ENCODE results near the gene CGNL1. TPM values are rescaled to one million over a fixed set of nuclear protein-coding genes. Genes with fewer than 3 reads are reported as not detected.

The CGNL1 gene
- total RNA-seq, 1 experiment from 2014 or later = 34.6 TPM

GRCh38 chr15:57340682-57341259 lies 35.5 kb upstream of the CGNL1 start:
- TF ChIP-seq, protein P1, sequence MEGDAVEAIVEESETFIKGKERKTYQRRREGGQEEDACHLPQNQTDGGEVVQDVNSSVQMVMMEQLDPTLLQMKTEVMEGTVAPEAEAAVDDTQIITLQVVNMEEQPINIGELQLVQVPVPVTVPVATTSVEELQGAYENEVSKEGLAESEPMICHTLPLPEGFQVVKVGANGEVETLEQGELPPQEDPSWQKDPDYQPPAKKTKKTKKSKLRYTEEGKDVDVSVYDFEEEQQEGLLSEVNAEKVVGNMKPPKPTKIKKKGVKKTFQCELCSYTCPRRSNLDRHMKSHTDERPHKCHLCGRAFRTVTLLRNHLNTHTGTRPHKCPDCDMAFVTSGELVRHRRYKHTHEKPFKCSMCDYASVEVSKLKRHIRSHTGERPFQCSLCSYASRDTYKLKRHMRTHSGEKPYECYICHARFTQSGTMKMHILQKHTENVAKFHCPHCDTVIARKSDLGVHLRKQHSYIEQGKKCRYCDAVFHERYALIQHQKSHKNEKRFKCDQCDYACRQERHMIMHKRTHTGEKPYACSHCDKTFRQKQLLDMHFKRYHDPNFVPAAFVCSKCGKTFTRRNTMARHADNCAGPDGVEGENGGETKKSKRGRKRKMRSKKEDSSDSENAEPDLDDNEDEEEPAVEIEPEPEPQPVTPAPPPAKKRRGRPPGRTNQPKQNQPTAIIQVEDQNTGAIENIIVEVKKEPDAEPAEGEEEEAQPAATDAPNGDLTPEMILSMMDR (conservative IDR thresholded peaks at IDR 0.05) = peak; percentile 96; the same call in 2 of the 3 replicates
- Histone ChIP-seq H3K79me2 (ENCODE audit: insufficient read depth, low read length) (no peaks in the 10 kb centered on the region), H2AFZ (ENCODE audit: low read length) (no peak overlapping the region), H2BK5ac (ENCODE audit: insufficient read length, low read length) (no peak overlapping the region), H2BK20ac (ENCODE audit: low read depth, low read length, poor library complexity, severe bottlenecking) (no peak overlapping the region), H4K8ac (replicated peaks; ENCODE audit: insufficient read length, low read depth, low read length) (no peak overlapping the region), H3K56ac (ENCODE audit: insufficient read length, low read depth, low read length) (no peak overlapping the region), H4K91ac (ENCODE audit: insufficient read length, low read depth, low read length) (no peak overlapping the region), H3K79me1 (ENCODE audit: insufficient read depth, low read depth, low read length, poor library complexity, severe bottlenecking) (no peaks in the 10 kb centered on the region), H2AK5ac (ENCODE audit: insufficient read length, low read length) (no peak overlapping the region), H4K20me1 (ENCODE audit: control insufficient read depth, insufficient read depth, insufficient read length) (no peaks in the 10 kb centered on the region), H3K23me2 (ENCODE audit: insufficient read length, low read depth, low read length, poor library complexity, severe bottlenecking) (no peaks in the 10 kb centered on the region), H4K5ac (ENCODE audit: insufficient read length, low read depth, low read length) (no peak overlapping the region), H2BK15ac (ENCODE audit: low read depth, low read length) (no peak overlapping the region), H3K9me3 (ENCODE audit: control insufficient read depth, low read depth, low read length) (no peaks in the 10 kb centered on the region), H3T11ph (ENCODE audit: low read length) (no peak overlapping the region), H3K27ac (ENCODE audit: insufficient read length, low read depth, low read length) (no peak overlapping the region), H3K4me2 (ENCODE audit: insufficient read depth, insufficient read length, low read length) (no peak overlapping the region), H3K4ac (ENCODE audit: low read depth, low read length) (no peak overlapping the region), H3K23ac (ENCODE audit: insufficient read length, low read depth, low read length) (no peak overlapping the region), H3K4me1 (ENCODE audit: insufficient read depth, low read length) (no peaks in the 10 kb centered on the region), H2BK12ac (ENCODE audit: insufficient read length, low read depth, low read length) (no peak overlapping the region), H3K27me3 (ENCODE audit: insufficient read depth, low read length) (no peaks in the 10 kb centered on the region), H3K18ac (ENCODE audit: insufficient read length, low read depth, low read length) (no peak overlapping the region), H3K14ac (ENCODE audit: insufficient read depth, low read length) (no peak overlapping the region), H2BK120ac (ENCODE audit: low read depth, low read length, poor library complexity, severe bottlenecking) (no peak overlapping the region), H3K9ac (ENCODE audit: extremely low read depth, insufficient read length, low read length) (no peak overlapping the region)
- DNase-seq = peak; percentile 64
- no peaks in the 10 kb centered on the region for H3K9me3 Mint-ChIP-seq
- H3K4me1 Mint-ChIP-seq = peaks cover 19 to 28% of the 10 kb centered on the region in 2 experiments
- no CpG with 5 or more reads among the region's 5 CpGs for WGBS (ENCODE audit: extremely low coverage, insufficient read length, low lambda C conversion rate)
- no peaks in the 10 kb centered on the region for H3K36me3 Mint-ChIP-seq (ENCODE audit: insufficient read depth in 1 of 3, low read depth in 3 of 3)
- no peak overlapping the region for H3K27ac Mint-ChIP-seq
- H3K4me3 Mint-ChIP-seq = no peak overlapping the region
- H3K27me3 Mint-ChIP-seq (ENCODE audit: low read depth) = no peaks in the 10 kb centered on the region
